Neural cell (in vitro differentiated cells): Measurements from ENCODE around the gene AGXT2. TPM values are rescaled to one million over a fixed set of nuclear protein-coding genes. Genes with fewer than 3 reads are reported as not detected.

ENCODE experiments used
- H2AFZ ChIP-seq: fragments of 200-600, 300-800 bp; sonication (generic), shearing (Covaris generic); 2 replicates; pipeline ENCODE4 v1.6.0; 2014; ENCODE audit warnings: low read depth, mild to moderate bottlenecking, antibody characterized with exemption, low read length, moderate library complexity
- H3F3A ChIP-seq: fragments of 200-600 bp; shearing (Covaris generic); 2 replicates; pipeline ENCODE4 v1.6.1; 2016; ENCODE audit warnings: mild to moderate bottlenecking, moderate library complexity, mixed read lengths, antibody characterized with exemption, low read length; ENCODE audit not compliant: insufficient read depth, poor library complexity, severe bottlenecking
- H3K27ac ChIP-seq: fragments of 200-600, 300-800 bp; sonication (generic), shearing (Covaris generic); 2 replicates; pipeline ENCODE4 v1.5.1; 2014; ENCODE audit warnings: mild to moderate bottlenecking, low read length, moderate library complexity
- H3K27me3 ChIP-seq: fragments of 300-800, 200-600 bp; sonication (generic), shearing (Covaris generic); 2 replicates; pipeline ENCODE4 v1.6.0; 2014; ENCODE audit warnings: mild to moderate bottlenecking, low read depth, low read length, moderate library complexity; ENCODE audit not compliant: insufficient read depth
- H3K36me3 ChIP-seq: fragments of 300-800, 200-600 bp; sonication (generic), shearing (Covaris generic); 2 replicates; pipeline ENCODE4 v1.5.1; 2014; ENCODE audit warnings: mild to moderate bottlenecking, antibody characterized with exemption, low read length, moderate library complexity; ENCODE audit not compliant: insufficient read depth
- H3K4me2 ChIP-seq: fragments of 300-800, 200-600 bp; sonication (generic), shearing (Covaris generic); 2 replicates; pipeline ENCODE4 v1.6.0; 2014; ENCODE audit warnings: mild to moderate bottlenecking, low read length
- H3K4me3 ChIP-seq: fragments of 300-800, 200-600 bp; sonication (generic), shearing (Covaris generic); 2 replicates; pipeline ENCODE4 v1.5.1; 2014; ENCODE audit warnings: mild to moderate bottlenecking, low read length, moderate library complexity
- H3K79me2 ChIP-seq: fragments of 200-600 bp; shearing (Covaris generic); replicated peaks from 2 replicates; pipeline ENCODE4 v1.6.0; 2014; ENCODE audit warnings: mild to moderate bottlenecking, low read length, moderate library complexity; ENCODE audit not compliant: insufficient read depth
- H3K9ac ChIP-seq: fragments of 300-800, 200-600 bp; sonication (generic), shearing (Covaris generic); 2 replicates; pipeline ENCODE4 v1.6.1; 2016; ENCODE audit warnings: mild to moderate bottlenecking, low read length, mixed read lengths
- H3K9me2 ChIP-seq: fragments of 200-600 bp; shearing (Covaris generic); 2 replicates; pipeline ENCODE4 v1.6.1; 2016; ENCODE audit warnings: mild to moderate bottlenecking, low read length, mixed read lengths; ENCODE audit not compliant: insufficient read depth
- H3K9me3 ChIP-seq: fragments of 200-600, 300-800 bp; sonication (generic), shearing (Covaris generic); 2 replicates; pipeline ENCODE4 v1.6.1; 2016; ENCODE audit warnings: mild to moderate bottlenecking, mixed run types, low read length, moderate library complexity, mixed read lengths
- H4K20me1 ChIP-seq: fragments of 200-600 bp; shearing (Covaris generic); 2 replicates; pipeline ENCODE4 v1.6.1; 2016; ENCODE audit warnings: mild to moderate bottlenecking, mixed run types; ENCODE audit not compliant: insufficient read depth
- CTCF ChIP-seq: fragments of 450-650 bp; IDR thresholded peaks from 2 replicates; pipeline ENCODE4 v1.5.1; 2014; ENCODE audit warnings: antibody characterized with exemption, mild to moderate bottlenecking, moderate library complexity; ENCODE audit not compliant: poor library complexity, severe bottlenecking
- EP300 ChIP-seq: fragments of 450-650 bp; conservative IDR thresholded peaks from 2 replicates; pipeline ENCODE4 v1.6.1; 2014; ENCODE audit warnings: antibody characterized with exemption, mild to moderate bottlenecking, moderate library complexity; ENCODE audit not compliant: poor library complexity, severe bottlenecking
- EZH2 ChIP-seq: fragments of 200-600, 300-800 bp; shearing (Covaris generic), sonication (generic); IDR thresholded peaks from 2 replicates; pipeline ENCODE4 v1.6.1; 2014; ENCODE audit warnings: antibody characterized with exemption, low read length, borderline replicate concordance, mild to moderate bottlenecking; ENCODE audit not compliant: insufficient read depth, poor library complexity, severe bottlenecking
- MXI1 ChIP-seq: fragments of 450-650 bp; conservative IDR thresholded peaks from 2 replicates; pipeline ENCODE4 v1.6.1; 2014; ENCODE audit warnings: antibody characterized with exemption, mild to moderate bottlenecking; ENCODE audit not compliant: poor library complexity, severe bottlenecking
- POLR2AphosphoS5 ChIP-seq: IDR thresholded peaks from 2 replicates; pipeline ENCODE4 v1.6.1; 2012
- RAD21 ChIP-seq: fragments of 450-650 bp; conservative IDR thresholded peaks from 2 replicates; pipeline ENCODE4 v1.6.1; 2014; ENCODE audit warnings: antibody characterized with exemption, mild to moderate bottlenecking, moderate library complexity
- REST ChIP-seq: IDR thresholded peaks from 2 replicates; pipeline ENCODE4 v1.6.1; 2012; ENCODE audit warnings: borderline replicate concordance
- SMC3 ChIP-seq: fragments of 450-650 bp; conservative IDR thresholded peaks from 2 replicates; pipeline ENCODE4 v1.6.1; 2014; ENCODE audit warnings: antibody characterized with exemption, mild to moderate bottlenecking, moderate library complexity; ENCODE audit not compliant: poor library complexity
- TAF1 ChIP-seq: IDR thresholded peaks from 2 replicates; pipeline ENCODE4 v1.6.1; 2012; ENCODE audit warnings: low read depth
- polyA plus RNA-seq: library from polyadenylated mRNA; depleted of rRNA; stranded (reverse); fragments of >200 nt; gene quantifications from 2 replicates; pipeline ENCODE4 v1.2.3, GENCODE V29; 2014

AGXT2 gene
- polyA plus RNA-seq, 1 donor from 2014 or later = not detected

GRCh38 chr5:35096216-35096615, 48.5 kb upstream of the AGXT2 start:
- Histone ChIP-seq H3K9ac (no peak overlapping the region), H3K4me3 (no peak overlapping the region), H3K27me3 (no peaks in the 10 kb centered on the region), H4K20me1 (no peaks in the 10 kb centered on the region), H3K79me2 (no peaks in the 10 kb centered on the region), H3K9me3 (no peaks in the 10 kb centered on the region), H3K4me2 (no peak overlapping the region), H3K36me3 (no peaks in the 10 kb centered on the region), H3K27ac (no peak overlapping the region), H2AFZ (no peak overlapping the region), H3F3A (no peaks in the 10 kb centered on the region), H3K9me2 (no peaks in the 10 kb centered on the region)
- TF ChIP-seq EP300 (no peak), MXI1 (no peak), TAF1 (no peak), SMC3 (no peak), RAD21 (no peak), EZH2 (no peak), POLR2AphosphoS5 (no peak), CTCF (no peak), REST (no peak)

GRCh38 chr5:35095366-35095765, 47.6 kb upstream of the AGXT2 start:
- H3K79me2 ChIP-seq = no peaks in the 10 kb centered on the region
- no peaks in the 10 kb centered on the region for H4K20me1 ChIP-seq
- H3K9me3 ChIP-seq = no peaks in the 10 kb centered on the region
- no peak overlapping the region for H3K27ac ChIP-seq
- H3K4me2 ChIP-seq = no peak overlapping the region
- H3K9me2 ChIP-seq = no peaks in the 10 kb centered on the region
- no peaks in the 10 kb centered on the region for H3F3A ChIP-seq
- H3K9ac ChIP-seq = no peak overlapping the region
- no peak overlapping the region for H2AFZ ChIP-seq
- no peaks in the 10 kb centered on the region for H3K27me3 ChIP-seq
- no peak overlapping the region for H3K4me3 ChIP-seq
- H3K36me3 ChIP-seq = no peaks in the 10 kb centered on the region
- TF ChIP-seq REST = no peak
- TF ChIP-seq EP300 = no peak
- no peak for TF ChIP-seq SMC3
- TF ChIP-seq CTCF = no peak
- TF ChIP-seq TAF1 = no peak
- TF ChIP-seq POLR2AphosphoS5 = no peak
- no peak for TF ChIP-seq RAD21
- no peak for TF ChIP-seq EZH2
- TF ChIP-seq MXI1 = no peak
